ENCODE measurements around the gene ASB10. TPM values are rescaled to one million over a fixed set of nuclear protein-coding genes. Genes with fewer than 3 reads are reported as not detected.

ASB10 gene
- total and polyA plus RNA-seq, 4 donors, result not detected

GRCh38 chr7:151175047-151175792 lies 11.8 kb downstream of the ASB10 start:
- DNase-seq (ENCODE audit: low spot score), result no peak
- TF ChIP-seq HNF4G (IDR thresholded peaks at IDR 0.05) (no peak), TAF1 (conservative IDR thresholded peaks at IDR 0.05) (no peak), SP1 (IDR thresholded peaks at IDR 0.05) (no peak), ATF3 (IDR thresholded peaks at IDR 0.05) (no peak)
- TF ChIP-seq, protein P1, sequence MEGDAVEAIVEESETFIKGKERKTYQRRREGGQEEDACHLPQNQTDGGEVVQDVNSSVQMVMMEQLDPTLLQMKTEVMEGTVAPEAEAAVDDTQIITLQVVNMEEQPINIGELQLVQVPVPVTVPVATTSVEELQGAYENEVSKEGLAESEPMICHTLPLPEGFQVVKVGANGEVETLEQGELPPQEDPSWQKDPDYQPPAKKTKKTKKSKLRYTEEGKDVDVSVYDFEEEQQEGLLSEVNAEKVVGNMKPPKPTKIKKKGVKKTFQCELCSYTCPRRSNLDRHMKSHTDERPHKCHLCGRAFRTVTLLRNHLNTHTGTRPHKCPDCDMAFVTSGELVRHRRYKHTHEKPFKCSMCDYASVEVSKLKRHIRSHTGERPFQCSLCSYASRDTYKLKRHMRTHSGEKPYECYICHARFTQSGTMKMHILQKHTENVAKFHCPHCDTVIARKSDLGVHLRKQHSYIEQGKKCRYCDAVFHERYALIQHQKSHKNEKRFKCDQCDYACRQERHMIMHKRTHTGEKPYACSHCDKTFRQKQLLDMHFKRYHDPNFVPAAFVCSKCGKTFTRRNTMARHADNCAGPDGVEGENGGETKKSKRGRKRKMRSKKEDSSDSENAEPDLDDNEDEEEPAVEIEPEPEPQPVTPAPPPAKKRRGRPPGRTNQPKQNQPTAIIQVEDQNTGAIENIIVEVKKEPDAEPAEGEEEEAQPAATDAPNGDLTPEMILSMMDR (IDR thresholded peaks at IDR 0.05; ENCODE audit: low read depth, low read length, missing input control), result no peak
- Histone ChIP-seq H3K4me3 (ENCODE audit: low read depth in 1 of 3, low read length in 3 of 3) (no peak overlapping the region), H3K27ac (ENCODE audit: low read depth in 1 of 2, low read length in 2 of 2) (no peak overlapping the region), H3K27me3 (ENCODE audit: control insufficient read depth in 4 of 4, insufficient read depth in 4 of 4, low read length in 3 of 4) (no peaks in the 10 kb centered on the region), H3K9me3 (ENCODE audit: control insufficient read depth in 4 of 4, low read length in 3 of 4) (no peaks in the 10 kb centered on the region), H3K36me3 (ENCODE audit: control insufficient read depth in 4 of 4, insufficient read depth in 3 of 4, low read depth in 1 of 4, low read length in 3 of 4) (no peaks in the 10 kb centered on the region), H3K4me1 (ENCODE audit: control insufficient read depth in 4 of 4, insufficient read depth in 4 of 4, low read length in 3 of 4) (peaks cover 0 to 3% (median 0%) of the 10 kb centered on the region in 4 donors), H3K9ac (ENCODE audit: low read depth in 1 of 2, low read length in 2 of 2) (no peak overlapping the region)
- WGBS, result 80% methylated on average over 16 of the region's 16 CpGs

GRCh38 chr7:151174246-151175046 lies 12.6 kb downstream of the ASB10 start:
- 55% methylated on average over 77 of the region's 77 CpGs for WGBS
- no peak overlapping the region for H3K27ac ChIP-seq (ENCODE audit: low read depth in 1 of 2, low read length in 2 of 2)
- H3K9me3 ChIP-seq (ENCODE audit: control insufficient read depth in 4 of 4, low read length in 3 of 4), result no peaks in the 10 kb centered on the region
- peaks cover 0 to 3% (median 0%) of the 10 kb centered on the region in 4 donors for H3K4me1 ChIP-seq (ENCODE audit: control insufficient read depth in 4 of 4, insufficient read depth in 4 of 4, low read length in 3 of 4)
- H3K27me3 ChIP-seq (ENCODE audit: control insufficient read depth in 4 of 4, insufficient read depth in 4 of 4, low read length in 3 of 4), result no peaks in the 10 kb centered on the region
- no peak for DNase-seq (ENCODE audit: low spot score)
- H3K4me3 ChIP-seq (ENCODE audit: low read depth in 1 of 3, low read length in 3 of 3), result no peak overlapping the region
- no peak overlapping the region for H3K9ac ChIP-seq (ENCODE audit: low read depth in 1 of 2, low read length in 2 of 2)
- no peaks in the 10 kb centered on the region for H3K36me3 ChIP-seq (ENCODE audit: control insufficient read depth in 4 of 4, insufficient read depth in 3 of 4, low read depth in 1 of 4, low read length in 3 of 4)
- no peak for TF ChIP-seq SP1 (IDR thresholded peaks at IDR 0.05)
- TF ChIP-seq TAF1 (conservative IDR thresholded peaks at IDR 0.05), result no peak
- no peak for TF ChIP-seq ZBTB33 (IDR thresholded peaks at IDR 0.05)
- TF ChIP-seq RXRA (IDR thresholded peaks at IDR 0.05), result no peak
- no peak for TF ChIP-seq MAX (IDR thresholded peaks at IDR 0.05)
- no peak for TF ChIP-seq GABPA (IDR thresholded peaks at IDR 0.05 in 1 of 2, conservative IDR thresholded peaks at IDR 0.05 in 1 of 2)
- TF ChIP-seq FOXA2 (IDR thresholded peaks at IDR 0.05), result no peak

Measured in liver (tissue), 9 donors.